Mucosa of descending colon (tissue), 3 donors: ENCODE measurements around the gene INSR. TPM values are rescaled to one million over a fixed set of nuclear protein-coding genes. Genes with fewer than 3 reads are reported as not detected.

Experiments used
- ATAC-seq: fragments of 200-7000 bp; cut with Tn5 transposase; one replicate; pipeline ENCODE4 v1.9.1; 2020; ENCODE audit warnings: mild to moderate bottlenecking, moderate library complexity
- DNase-seq, 3 donors: peaks; one replicate each; pipeline ENCODE4 v3.0.0-alpha.2; 2020
- H3K36me3 ChIP-seq: fragments of 200-600 bp; one replicate; pipeline ENCODE4 v1.8.0; 2021; ENCODE audit warnings: low read depth, mild to moderate bottlenecking
- H3K4me1 ChIP-seq: fragments of 200-600 bp; one replicate; pipeline ENCODE4 v1.8.0; 2021; ENCODE audit warnings: low read depth, mild to moderate bottlenecking
- H3K4me3 ChIP-seq: fragments of 200-600 bp; one replicate; pipeline ENCODE4 v1.8.0; 2021; ENCODE audit warnings: mild to moderate bottlenecking
- H3K9me3 ChIP-seq: fragments of 200-600 bp; one replicate; pipeline ENCODE4 v1.8.0; 2021; ENCODE audit warnings: mild to moderate bottlenecking
- CTCF ChIP-seq: fragments of 200-600 bp; IDR thresholded peaks from one replicate; pipeline ENCODE4 v1.8.0; 2022; ENCODE audit warnings: antibody characterized with exemption, mild to moderate bottlenecking
- intact Hi-C, 2 donors: fragments of 100-400 bp; cut with DNase I in 1 of 2; cut with micrococcal nuclease in 1 of 2; formaldehyde crosslinking; loops; one replicate each; pipeline versions ENCODE4 v1.11.0 to v1.11.1; 2022; cut with DNase I, micrococcal nuclease
- total RNA-seq, 3 donors: library from RNA; stranded (reverse); fragmentation: NEBNext Ultra II Directional in 2 of 3; extraction: Animal tissue kit (Norgen Biotek cat#: 25700) in 2 of 3; gene quantifications; one replicate each; pipeline versions ENCODE4 v1.2.1 to v1.2.4, GENCODE V29; 2021 to 2023
- donor health status: DM: no; HTN: no; CAD: no; lungs with moderate emphysema.
- donor health status: DM: no; HTN: no; CAD: no.
- donor health status: DM: no; HTN: yes; CAD: no.

Gene INSR
- total RNA-seq, 3 donors from 2014 or later = 74.9 to 109 (median 91.2) TPM

GRCh38 chr19:7304200-7304599, 10.0 kb upstream of the INSR start:
- no peak for TF ChIP-seq CTCF
- DNase-seq (peak; percentile 72 to 77 (median 77)), ATAC-seq (peak; percentile 92)
- Histone ChIP-seq H3K4me3 (no peak overlapping the region), H3K36me3 (no peaks in the 10 kb centered on the region), H3K4me1 (peaks cover 26% of the 10 kb centered on the region), H3K9me3 (no peaks in the 10 kb centered on the region)
- intact Hi-C loops = no loop called here

GRCh38 chr19:7303470-7303869, 9.3 kb upstream of the INSR start:
- H3K4me1 ChIP-seq = peaks cover 26% of the 10 kb centered on the region
- intact Hi-C loops = no loop called here
- no peaks in the 10 kb centered on the region for H3K36me3 ChIP-seq
- H3K4me3 ChIP-seq = no peak overlapping the region
- H3K9me3 ChIP-seq = no peaks in the 10 kb centered on the region
- no peak for TF ChIP-seq CTCF
- ATAC-seq (no peak), DNase-seq (no peak)

GRCh38 chr19:7301525-7301924, 7.3 kb upstream of the INSR start:
- Histone ChIP-seq H3K36me3 (no peaks in the 10 kb centered on the region), H3K4me3 (no peak overlapping the region), H3K9me3 (no peaks in the 10 kb centered on the region), H3K4me1 (peaks cover 22% of the 10 kb centered on the region)
- DNase-seq (peak in 1 of 3 donors; percentile 36), ATAC-seq (peak; percentile 91)
- no peak for TF ChIP-seq CTCF
- intact Hi-C loops = no loop called here

GRCh38 chr19:7297742-7298141, 3.5 kb upstream of the INSR start:
- DNase-seq (no peak), ATAC-seq (no peak)
- Histone ChIP-seq H3K9me3 (no peaks in the 10 kb centered on the region), H3K4me3 (no peak overlapping the region), H3K4me1 (peaks cover 22% of the 10 kb centered on the region), H3K36me3 (no peaks in the 10 kb centered on the region)
- intact Hi-C loops = loop anchor here in 1 of 2 donors (10.0 kb wide), 1 partner anchor 103 kb away; no protein-coding TSS in a partner anchor
- no peak for TF ChIP-seq CTCF

- Histone ChIP-seq H3K4me1 (peaks cover 11% of the 10 kb centered on the region), H3K9me3 (no peaks in the 10 kb centered on the region), H3K4me3 (no peak overlapping the region), H3K36me3 (no peaks in the 10 kb centered on the region)
- intact Hi-C loops = loop anchor here in 1 of 2 donors (10.0 kb wide), 1 partner anchor 101 kb away; no protein-coding TSS in a partner anchor
- ATAC-seq (no peak), DNase-seq (no peak)
- TF ChIP-seq CTCF = no peak
Measured at GRCh38 chr19:7295912-7296536, 1.8 kb upstream of the INSR start.
